Fibroblast of peridontal ligament (primary cell): ENCODE results near the gene VOPP1.
"Not testable (repeated sequence)": the region's sequence is repeated elsewhere in the genome, so short reads cannot be mapped to it uniquely, and the experiment has no call there.

ENCODE experiments used
- DNase-seq: peaks from one replicate; pipeline ENCODE4 v3.0.0-alpha.2; 2010; ENCODE audit errors: extremely low read depth

The VOPP1 gene, protein sequence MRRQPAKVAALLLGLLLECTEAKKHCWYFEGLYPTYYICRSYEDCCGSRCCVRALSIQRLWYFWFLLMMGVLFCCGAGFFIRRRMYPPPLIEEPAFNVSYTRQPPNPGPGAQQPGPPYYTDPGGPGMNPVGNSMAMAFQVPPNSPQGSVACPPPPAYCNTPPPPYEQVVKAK

DNA sequence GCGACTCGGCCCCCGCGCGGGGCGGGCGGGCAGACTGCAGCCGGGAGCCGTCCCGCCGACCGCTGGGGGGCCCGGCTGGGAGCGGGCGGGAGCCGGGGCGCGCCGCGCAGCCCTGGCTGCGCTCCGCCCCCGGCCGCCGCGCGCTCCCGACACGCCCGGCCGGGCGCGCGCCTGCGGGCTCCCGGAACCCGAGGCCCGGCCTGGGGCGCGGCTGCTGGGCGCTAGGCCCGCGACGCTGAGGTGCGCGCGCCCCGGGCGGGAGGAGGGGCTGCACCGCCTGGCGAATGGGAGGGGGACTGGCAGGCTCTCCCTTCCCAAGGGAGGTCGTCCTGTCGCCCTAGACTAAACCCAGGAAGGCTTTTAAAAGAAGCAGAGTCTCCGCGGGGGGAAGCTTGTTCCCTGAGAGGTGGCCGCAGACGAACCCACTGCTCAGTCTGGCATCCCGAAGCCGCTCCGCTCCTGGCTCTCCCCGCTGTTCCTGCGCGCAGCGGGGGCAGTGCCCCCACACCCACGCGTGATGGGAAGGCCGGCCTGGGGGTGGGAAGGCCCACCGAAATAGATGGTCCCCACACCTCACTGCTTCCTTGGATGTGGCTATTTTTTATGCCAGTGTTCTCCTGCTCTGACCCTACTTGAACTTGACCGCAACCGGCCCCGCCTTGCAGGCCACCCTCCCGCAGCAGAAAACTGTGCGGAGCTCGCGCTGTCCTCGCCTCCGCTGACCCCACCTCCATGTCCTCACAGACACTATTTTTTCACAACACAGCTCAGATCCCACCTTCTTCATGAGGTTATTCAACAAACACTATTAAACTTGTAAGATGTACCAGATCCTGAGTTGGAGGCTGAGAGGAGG lies at the start of gene VOPP1:
Gene VOPP1 (minus strand): TSS at position 125 of the 856 bp plus-strand sequence. CDS start 178 bp downstream, outside the sequence.
- DNase-seq = peak; percentile 43

DNA sequence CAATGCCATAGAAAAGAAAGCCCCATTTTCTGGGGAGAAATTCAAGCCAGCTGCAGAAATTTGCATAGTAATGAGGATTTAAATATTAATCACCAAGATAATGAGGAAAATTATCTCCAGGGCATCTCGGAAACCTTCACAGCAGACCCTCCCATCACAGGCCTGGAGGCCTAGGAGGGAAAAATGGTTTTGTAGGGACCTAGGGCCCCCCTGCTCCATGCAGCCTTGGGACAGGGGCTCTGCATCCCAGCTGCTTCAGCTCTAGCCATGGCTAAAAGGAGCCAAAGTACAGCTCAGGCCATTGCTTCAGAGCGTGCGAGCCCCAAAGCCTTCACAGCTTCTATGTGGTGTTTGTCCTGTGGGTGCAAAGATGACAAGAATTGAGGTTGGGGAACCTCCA lies 46.6 kb upstream of the VOPP1 start:
- no peak for DNase-seq

DNA sequence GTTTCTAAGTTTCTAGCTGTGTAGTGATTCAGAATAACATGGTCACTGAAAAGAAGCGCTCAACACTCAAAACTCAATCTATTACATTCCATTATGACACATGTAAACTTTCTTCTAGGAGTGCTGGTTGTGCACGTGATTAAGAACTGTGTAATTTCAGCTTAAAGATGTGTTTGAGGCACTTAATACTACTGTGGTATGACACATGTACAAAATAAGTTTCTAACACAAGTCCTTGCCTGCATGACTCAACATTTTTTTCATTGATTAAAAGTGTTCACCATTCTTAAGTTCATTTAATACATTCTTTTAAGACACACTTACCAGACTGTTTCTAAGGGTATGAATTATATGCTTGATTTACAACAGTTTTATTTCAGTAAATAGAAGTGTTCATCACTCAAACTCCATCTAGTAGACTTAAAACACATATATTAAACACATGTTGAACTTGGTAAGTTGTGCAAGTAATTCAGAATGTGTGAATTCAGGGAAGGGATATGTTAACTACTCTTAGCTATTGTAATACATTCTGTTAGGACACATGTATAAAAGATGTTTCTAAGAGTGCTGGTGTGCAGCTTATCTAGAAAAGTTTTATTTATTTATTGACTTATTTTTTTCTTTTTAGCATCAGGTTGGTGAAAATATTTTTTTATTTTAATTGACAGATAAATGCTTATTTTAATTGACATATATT lies 42.2 kb upstream of the VOPP1 start:
- not testable (repeated sequence) for DNase-seq

DNA sequence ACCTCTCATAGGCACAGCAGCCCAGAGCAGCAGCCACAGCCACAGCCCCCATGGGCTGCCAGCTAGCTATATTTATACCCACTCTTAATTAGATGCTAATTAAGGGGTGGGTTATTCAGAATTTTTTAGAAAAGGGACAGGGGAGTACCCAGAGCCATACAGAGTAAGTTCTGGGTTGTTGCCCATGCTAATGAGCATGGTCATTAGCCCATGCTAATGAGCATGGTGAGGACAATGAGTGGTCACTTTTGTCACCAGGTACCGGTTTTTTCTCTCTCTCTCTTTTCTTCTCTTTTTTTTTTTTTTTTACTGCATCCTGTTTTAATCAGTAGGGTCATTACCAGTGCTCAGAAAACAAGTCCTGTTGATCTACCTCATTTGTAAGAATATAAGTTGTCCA lies 37.4 kb upstream of the VOPP1 start:
- DNase-seq = not testable (repeated sequence)

DNA sequence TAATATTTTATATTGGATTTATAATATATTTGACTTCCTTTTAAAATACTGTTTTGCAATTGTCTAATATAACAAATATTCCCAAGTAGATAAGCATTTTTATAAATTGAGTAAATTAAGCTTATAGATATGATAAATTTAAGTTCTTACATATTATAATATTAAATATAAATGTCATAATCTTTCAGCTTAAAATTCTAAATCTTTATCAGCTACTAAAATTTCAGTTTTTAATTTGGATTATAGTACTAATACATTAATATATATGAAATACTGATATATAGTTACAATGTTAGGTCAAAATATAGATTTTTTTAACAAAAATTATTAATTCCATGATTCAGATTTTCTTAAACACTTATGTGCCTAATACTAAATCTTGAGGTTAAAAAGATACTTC lies 33.4 kb upstream of the VOPP1 start:
- DNase-seq = not testable (repeated sequence)

DNA sequence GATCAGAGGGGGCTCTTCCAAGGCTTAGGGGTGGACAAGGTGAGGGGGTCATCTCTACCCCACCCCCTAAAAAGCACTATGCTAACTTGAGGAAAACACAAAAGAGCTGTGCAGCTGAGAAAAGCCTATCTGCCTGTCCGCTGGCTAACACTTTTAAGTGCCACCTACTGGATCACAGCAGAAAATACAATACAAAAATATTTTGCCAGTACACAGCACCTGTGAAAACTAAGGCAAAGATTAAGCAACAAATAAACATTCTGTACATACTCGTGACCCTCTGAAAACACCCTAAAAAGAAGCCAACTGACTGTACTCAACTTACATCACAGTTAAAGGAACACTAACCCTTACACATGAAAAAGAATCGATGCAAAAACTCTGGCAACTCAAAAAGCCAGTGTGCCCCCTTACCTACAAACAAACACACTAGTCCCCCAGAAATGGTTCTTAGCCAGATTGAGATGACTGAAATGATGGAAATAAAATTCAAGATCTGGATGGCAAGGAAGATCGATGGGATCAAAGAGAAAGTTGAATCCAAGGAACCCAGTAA lies 25.7 kb upstream of the VOPP1 start:
- peak; percentile 30 for DNase-seq

DNA sequence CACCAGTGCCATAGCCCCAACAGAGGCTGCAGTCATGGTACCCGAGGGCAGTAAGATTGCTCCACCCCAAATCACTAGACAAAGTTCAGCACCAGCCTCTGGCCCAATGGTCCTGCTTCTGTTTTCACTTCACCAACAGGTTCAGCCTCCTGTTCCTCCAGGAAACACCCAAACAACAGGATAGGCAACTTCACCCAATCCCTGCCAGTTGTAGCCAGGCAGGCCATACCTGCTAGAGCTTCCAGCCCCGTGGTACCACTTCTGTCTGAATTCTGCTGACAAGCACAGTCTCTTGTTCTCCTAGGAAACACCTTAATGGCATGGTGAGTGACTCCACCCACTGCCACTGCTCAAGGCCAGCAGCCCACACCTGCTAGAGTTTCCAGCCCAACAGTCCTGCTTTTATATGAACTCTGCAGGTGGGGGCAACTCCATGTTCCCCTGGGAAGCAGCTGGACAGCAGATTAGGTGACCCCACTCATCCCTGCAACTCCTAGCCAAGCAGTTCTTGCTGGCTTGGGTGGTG lies 25.0 kb upstream of the VOPP1 start:
- DNase-seq = not testable (repeated sequence)

DNA sequence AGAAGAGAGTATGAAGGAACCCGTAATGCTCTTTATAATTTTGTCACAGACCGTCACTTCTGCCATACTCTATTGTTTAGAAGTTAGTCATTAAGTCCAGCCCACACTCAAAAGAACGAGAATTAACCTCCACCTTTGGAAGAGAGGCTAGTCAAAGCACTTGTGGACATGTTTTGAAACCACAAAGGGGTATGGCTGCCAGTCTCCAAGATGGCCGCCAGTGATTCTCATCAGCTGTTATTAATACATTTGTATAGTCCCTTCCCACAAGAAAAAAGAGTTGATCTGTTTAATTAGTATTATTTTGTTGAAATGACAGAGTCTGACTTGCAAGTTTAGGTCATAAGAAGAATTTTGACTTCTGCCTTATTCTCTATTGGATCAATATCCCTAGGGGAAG lies 23.2 kb upstream of the VOPP1 start:
- no peak for DNase-seq

DNA sequence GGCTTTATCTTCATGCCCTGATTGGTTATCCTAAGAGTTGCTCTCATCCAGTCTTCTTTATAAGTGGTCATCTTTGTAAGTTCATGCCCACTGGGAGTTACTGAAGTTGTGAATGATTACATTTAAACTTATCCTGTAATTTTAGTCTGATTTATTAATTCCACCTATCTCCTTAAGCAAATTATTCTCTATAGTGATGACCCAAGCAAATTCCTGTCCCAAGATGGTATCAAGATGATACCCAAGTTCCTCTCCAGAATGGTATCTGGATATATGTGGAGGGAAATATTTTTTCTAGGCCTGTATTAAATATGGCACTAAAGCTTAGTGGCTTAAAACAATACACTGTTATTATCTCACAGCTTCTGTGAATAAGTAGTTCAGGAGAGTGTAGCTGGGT lies 22.6 kb upstream of the VOPP1 start:
- DNase-seq = no peak

DNA sequence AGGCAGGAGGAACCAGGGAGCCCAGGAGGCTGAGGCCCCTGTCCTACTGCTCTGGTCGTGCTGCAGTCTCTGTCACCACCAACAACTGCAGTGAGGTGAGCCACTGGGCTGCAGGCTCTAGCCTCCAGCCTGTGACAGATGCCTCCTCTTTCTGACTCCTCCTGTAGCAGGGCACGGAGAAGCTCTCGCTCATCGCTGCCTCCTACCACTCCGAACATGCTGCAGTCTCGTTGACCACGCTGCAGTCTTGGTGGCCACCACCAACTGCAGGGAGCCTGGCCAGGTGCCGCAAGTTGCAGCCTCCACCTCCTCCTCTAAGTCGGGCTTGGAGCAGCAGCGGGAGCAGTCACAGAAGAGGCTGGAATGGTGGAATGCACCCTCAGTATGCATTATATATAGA lies 22.1 kb upstream of the VOPP1 start:
- DNase-seq = no peak

DNA sequence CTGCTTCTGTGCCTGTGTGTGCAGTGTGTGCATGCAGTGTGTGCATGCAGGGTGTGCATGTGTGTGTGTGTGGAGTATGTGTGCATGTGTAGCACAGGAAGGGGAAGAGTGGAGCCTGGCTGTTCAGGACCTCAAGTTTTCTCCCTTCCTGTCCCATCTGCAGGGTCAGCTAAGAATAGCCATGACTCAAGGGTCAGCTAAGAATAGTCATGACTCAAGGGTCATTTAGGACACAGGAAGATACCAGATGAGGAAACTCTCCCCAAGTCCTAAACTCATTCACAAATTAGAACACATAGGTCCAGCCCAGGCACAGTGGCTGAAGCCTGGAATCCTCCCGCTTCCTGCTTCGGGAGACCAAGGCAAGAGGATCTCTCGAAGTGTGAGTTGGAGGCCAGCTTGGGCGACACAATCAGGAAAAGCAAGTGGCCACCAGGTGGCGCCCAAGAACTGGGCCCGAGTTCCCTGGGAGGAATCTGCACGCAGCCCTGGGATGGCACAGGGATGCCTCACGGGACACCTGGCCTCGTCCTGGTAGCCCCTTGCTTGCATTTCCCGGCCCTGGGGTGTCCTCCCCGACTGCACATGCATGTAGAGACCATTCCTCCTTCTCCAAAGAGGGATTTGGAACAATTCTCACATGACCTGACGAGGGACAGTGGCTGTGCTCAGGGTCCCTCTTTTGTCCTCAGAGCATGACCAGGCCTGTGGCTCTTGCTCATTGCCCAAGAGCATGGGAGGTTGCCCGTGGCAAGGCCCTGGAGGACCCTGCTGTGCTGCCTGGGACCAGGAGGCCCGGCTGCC lies 21.4 kb upstream of the VOPP1 start:
- DNase-seq = peak; percentile 23

DNA sequence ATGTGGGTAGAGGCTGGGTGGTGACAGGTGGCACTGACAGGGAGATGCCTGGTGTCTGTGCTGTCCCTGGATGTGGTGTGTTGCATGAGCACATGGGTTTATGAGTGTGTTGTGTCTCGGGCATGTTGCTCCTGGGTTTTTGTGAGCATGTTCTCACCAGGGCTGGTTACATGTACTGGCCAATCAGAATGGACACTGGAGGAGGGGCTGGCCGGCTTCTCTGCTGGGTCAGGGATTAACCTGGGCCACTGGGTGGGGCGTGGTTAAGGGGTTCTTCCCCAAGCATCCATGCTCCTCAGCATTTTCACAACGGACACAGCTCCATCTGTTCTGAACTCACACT lies 20.8 kb upstream of the VOPP1 start:
- no peak for DNase-seq

DNA sequence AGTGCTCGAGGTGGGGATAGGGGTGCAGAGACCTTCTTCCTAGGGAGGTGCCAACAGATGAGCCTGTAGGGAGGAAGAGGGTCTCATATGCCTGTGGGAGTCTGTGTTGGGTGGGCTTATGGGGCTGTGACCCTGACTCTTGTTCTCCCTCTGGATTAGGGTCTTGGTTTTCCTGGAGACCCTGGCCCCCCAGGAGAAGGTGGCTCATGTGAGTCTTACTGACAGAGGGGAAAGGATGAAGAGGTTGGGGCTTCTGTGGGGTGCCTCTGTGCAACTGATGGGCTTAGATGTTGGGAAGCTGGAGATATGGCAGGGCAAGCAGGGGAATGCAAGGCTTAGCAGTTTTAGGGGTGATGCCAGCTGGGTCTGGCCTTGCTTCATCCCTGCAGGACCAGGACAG lies 20.2 kb upstream of the VOPP1 start:
- no peak for DNase-seq

DNA sequence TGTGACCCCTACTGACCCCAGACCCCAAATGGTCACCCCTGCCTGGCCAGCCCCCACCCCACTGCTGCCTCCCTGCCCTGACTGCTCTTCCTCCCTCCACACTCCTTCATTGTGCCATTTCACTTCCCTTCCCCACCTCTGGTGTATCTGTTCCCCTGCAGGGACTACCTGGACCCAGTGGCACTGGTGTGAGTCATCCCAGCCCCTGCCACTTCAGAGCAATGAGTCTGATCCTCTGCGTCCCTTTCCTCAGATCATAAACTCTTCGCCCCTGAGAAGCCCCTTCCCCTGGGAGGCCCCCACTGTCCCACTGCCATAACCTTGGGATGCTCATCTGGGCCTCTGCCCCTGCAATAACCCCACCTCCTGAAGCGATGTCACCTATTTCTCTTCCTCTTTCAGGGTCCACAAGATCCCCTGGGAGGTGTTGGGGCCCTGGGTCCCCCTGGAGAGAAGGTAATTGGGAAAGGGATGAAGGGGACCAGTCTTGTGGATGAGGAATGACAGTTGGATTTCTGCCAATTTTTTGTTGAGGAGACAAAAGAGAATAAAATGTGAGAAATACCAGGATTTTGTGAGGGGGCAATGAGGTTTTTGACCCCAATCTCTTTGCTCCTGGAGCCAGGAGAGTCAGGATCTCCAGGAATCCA lies 19.1 kb upstream of the VOPP1 start:
- DNase-seq = no peak

DNA sequence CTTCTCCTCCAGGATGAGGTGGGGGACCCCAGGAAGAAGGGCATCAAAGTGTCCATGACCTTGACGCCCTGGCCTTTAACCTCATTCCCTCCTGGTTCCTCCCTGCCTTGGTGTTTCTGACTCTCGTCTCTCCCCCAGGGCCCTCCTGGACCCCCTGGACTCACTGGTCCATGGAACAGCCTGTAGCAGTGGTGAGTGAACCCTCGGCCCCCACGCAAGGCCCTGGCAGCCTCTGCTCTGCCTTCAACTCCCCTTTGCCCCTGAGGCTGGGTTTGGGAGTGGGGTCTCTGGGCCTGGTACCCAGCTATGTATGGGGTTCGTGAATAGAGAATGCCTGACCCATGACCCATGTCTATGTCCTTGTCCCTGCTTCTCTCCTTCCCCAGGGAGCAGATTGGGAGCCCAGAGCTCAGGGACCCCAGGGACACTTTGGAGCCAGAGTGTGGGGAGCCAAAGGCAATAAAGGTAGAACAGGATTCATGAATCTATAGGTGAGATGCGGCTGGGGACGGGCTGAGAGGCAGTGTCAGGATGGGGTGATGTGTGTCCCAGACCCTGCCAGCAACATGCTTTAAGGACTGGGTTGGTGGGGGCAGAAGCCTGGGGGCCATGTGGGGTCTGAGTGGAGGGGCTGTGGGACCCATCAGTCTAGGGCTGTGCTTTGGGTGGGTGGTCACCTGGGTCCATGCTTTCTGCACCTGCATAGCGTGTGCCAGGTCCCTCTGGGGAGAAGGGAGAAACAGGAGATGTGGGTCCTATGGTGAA lies 18.4 kb upstream of the VOPP1 start:
- DNase-seq = no peak

DNA sequence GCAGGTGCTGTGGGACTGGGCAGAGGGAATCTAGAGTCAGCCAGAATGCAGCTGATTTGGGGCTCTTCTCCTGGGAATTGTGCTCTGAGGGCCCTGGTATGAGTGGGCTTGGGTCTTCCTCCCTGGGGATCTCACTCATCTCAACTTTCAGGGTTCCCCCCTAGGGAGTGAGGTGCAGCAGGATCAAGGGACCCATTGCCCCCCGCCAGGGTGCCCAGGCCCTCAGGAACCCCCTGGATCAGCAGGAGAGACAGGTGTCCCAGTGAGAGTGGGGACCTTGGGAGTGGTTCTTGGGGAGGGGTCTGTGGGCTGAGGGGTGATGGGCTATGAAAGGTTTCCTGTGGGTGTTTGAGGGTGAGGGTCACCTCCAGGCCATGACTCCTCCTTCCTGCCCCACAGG lies 17.6 kb upstream of the VOPP1 start:
- no peak for DNase-seq

DNA sequence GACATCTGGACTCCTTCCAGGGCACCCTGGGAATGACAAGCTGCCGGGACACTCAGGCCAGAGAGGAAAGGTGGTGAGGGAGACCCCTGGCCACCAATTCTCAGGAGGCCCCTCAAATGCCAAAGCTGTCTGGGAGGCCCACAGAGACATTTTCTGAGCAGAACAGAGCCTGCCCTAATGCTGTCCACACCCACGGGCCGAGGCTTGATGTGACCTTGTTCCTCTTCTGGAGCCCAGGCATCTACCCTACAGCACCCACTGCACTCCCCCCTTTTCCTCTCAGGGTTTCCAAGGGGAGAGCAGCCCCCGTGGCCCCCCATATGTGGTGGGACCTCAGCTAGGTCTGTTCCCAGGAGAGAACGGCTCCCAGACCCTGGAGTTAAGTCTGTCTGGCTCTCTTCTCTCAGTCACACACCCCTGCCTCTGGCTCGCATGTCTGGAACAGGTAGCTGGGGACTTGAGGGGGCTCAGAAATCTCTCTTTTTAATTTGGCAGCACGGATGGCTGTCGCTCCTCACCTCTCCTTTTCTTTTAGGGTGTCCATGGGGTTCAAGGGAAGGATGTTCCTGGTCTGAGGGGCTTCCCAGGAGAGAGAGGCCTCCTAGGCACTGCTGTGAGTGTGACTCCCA lies 16.8 kb upstream of the VOPP1 start:
- DNase-seq = no peak

DNA sequence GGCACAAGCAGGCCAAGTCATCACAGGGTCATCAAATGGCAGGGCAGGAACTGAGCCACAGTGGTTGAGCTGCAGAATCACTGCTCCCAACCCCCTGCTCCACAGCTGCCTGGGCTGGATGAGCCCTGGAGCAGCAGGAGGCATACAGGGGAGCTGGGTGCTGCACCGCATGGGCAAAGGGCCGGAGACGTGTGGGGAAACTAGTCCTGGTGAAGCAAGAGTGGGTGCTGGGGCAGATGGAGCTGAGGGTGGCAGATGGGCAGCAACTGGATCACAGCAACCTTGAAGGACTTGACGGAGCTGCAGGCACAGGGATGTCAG lies 16.0 kb upstream of the VOPP1 start:
- DNase-seq = no peak

DNA sequence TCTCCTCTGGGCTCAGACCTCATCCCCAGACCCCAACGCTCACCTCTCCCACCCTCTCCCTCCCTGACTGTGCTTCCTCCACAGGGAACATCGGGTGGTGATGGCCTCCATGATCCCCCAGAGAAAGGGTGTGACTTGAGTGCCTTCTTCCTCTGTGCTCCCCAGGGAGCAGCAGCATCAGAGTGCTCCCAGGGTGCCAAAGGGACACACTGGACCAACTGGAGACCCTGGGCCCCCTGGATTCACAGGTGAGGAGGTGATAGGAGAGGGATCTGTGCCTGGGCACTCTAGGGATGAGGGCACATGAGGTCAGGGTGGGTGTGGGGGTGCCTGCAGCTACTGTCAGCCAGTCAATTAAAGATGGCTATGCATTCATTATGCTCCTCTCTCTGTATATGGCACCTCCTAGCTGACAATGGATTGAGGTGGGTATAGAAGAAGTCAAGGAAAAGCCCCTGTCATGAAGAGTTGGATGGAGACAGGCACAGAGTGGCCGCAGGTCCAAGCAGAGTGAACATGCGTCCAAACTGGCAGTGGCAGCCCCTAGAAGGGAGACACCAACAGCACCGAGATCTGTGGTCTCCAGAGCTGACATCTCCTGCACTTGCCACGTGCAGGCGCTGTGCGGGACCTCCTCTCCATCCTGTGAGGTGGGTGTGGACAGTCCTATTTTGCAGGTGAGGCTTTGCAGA lies 15.5 kb upstream of the VOPP1 start:
- DNase-seq = no peak
